H1 (cell line): ENCODE measurements around the gene MORN2. TPM values are rescaled to one million over a fixed set of nuclear protein-coding genes. Genes with fewer than 3 reads are reported as not detected.

Experiments used
- CTCF ChIA-PET: fragments of 300-600 bp; sonication (Branson Sonifier 250); formaldehyde crosslinking; loops from one replicate; lab custom pipeline; 2021; ENCODE audit not compliant: partially characterized antibody; lab: Charles Lee
- POLR2A ChIA-PET: fragments of 300-600 bp; sonication (Branson Sonifier 250); formaldehyde crosslinking; loops from one replicate; lab custom pipeline; 2021; ENCODE audit warnings: inconsistent platforms; ENCODE audit not compliant: partially characterized antibody; lab: Charles Lee
- DNase-seq, 2 experiments: peaks; one replicate each; pipeline versions ENCODE4 v3.0.0 to v3.0.0-alpha.2; 2010 to 2022; ENCODE audit warnings: low spot score in 2 of 2, low read depth in 1 of 2, mixed read lengths in 1 of 2
- FAIRE-seq: peaks from 2 replicates; lab custom pipeline; 2011; peaks lifted over from hg19 to GRCh38; lab: Jason Lieb, UNC
- H2AFZ ChIP-seq: 2 replicates; pipeline ENCODE4 v1.8.1; 2012; ENCODE audit warnings: low read length, inconsistent platforms
- H2AK5ac ChIP-seq: 2 replicates; pipeline ENCODE4 v1.6.1; 2013; ENCODE audit warnings: low read depth, low read length
- H2BK120ac ChIP-seq: replicated peaks from 2 replicates; pipeline ENCODE3; 2013; ENCODE audit warnings: low read depth, low read length, inconsistent platforms
- H2BK12ac ChIP-seq: 2 replicates; pipeline ENCODE4 v1.6.1; 2013; ENCODE audit warnings: low read depth, low read length
- H2BK15ac ChIP-seq: 2 replicates; pipeline ENCODE4 v1.6.1; 2013; ENCODE audit warnings: low read length
- H2BK20ac ChIP-seq: 2 replicates; pipeline ENCODE4 v1.6.1; 2013; ENCODE audit warnings: low read length
- H2BK5ac ChIP-seq: 2 replicates; pipeline ENCODE4 v1.6.1; 2013; ENCODE audit warnings: low read depth, low read length
- H3K14ac ChIP-seq: 2 replicates; pipeline ENCODE4 v1.6.1; 2013; ENCODE audit warnings: inconsistent platforms; ENCODE audit not compliant: insufficient read length
- H3K18ac ChIP-seq: 2 replicates; pipeline ENCODE4 v1.6.1; 2013; ENCODE audit warnings: low read length; ENCODE audit errors: extremely low read depth
- H3K23ac ChIP-seq: 2 replicates; pipeline ENCODE4 v1.6.1; 2013; ENCODE audit warnings: inconsistent platforms; ENCODE audit not compliant: insufficient read length
- H3K23me2 ChIP-seq: 2 replicates; pipeline ENCODE4 v1.6.1; 2013; ENCODE audit warnings: low read depth, low read length
- H3K27ac ChIP-seq: 2 replicates; pipeline ENCODE4 v1.6.1; 2011; ENCODE audit warnings: low read depth, low read length, inconsistent platforms
- H3K27me3 ChIP-seq, 4 experiments: replicated peaks in 1 of 4; 1 replicate in 1 of 4; 2 replicates in 3 of 4; pipeline versions ENCODE4 v1.6.1 to v1.8.1; 2011 to 2013; ENCODE audit warnings: low read length in 3 of 4, mild to moderate bottlenecking in 3 of 4, inconsistent platforms in 2 of 4, mixed read lengths in 2 of 4, moderate library complexity in 1 of 4; ENCODE audit not compliant: control insufficient read depth in 3 of 4, insufficient read depth in 3 of 4; ENCODE audit errors: extremely low read depth in 1 of 4
- H3K36me3 ChIP-seq, 4 experiments: 2 replicates each; pipeline versions ENCODE4 v1.6.1 to v1.8.1; 2011 to 2013; ENCODE audit warnings: mild to moderate bottlenecking in 4 of 4, low read length in 3 of 4, moderate library complexity in 2 of 4, control low read depth in 1 of 4, inconsistent platforms in 1 of 4; ENCODE audit not compliant: insufficient read depth in 4 of 4, control insufficient read depth in 2 of 4
- H3K4ac ChIP-seq: replicated peaks from 2 replicates; pipeline ENCODE3; 2013; ENCODE audit warnings: low read length, low read depth, mixed read lengths, inconsistent platforms; ENCODE audit not compliant: insufficient read length
- H3K4me1 ChIP-seq, 4 experiments: replicated peaks in 1 of 4; 1 replicate in 1 of 4; 2 replicates in 3 of 4; pipeline versions ENCODE4 v1.6.1 to v1.8.1; 2011 to 2013; ENCODE audit warnings: low read length in 3 of 4, inconsistent platforms in 2 of 4, mixed read lengths in 1 of 4; ENCODE audit not compliant: insufficient read depth in 4 of 4, control insufficient read depth in 3 of 4
- H3K4me2 ChIP-seq, 2 experiments: 2 replicates each; pipeline versions ENCODE4 v1.6.1 to v1.8.1; 2011 to 2013; ENCODE audit warnings: low read depth in 2 of 2, low read length in 2 of 2, control low read depth in 1 of 2, inconsistent platforms in 1 of 2, mild to moderate bottlenecking in 1 of 2; ENCODE audit not compliant: insufficient read depth in 1 of 2
- H3K4me3 ChIP-seq, 4 experiments: fragments of 200-600, 300-600 bp in 1 of 4; sonication (generic), shearing (Covaris generic), sonication (Bioruptor Twin) in 1 of 4; 2 replicates each; pipeline versions ENCODE4 v1.5.1 to v1.8.1; 2011 to 2016; ENCODE audit warnings: low read length in 4 of 4, low read depth in 3 of 4, control low read depth in 2 of 4, inconsistent platforms in 2 of 4, mild to moderate bottlenecking in 2 of 4, mixed read lengths in 1 of 4, moderate library complexity in 1 of 4; ENCODE audit not compliant: insufficient read depth in 2 of 4; ENCODE audit errors: extremely low read depth in 1 of 4
- H3K56ac ChIP-seq: replicated peaks from 2 replicates; pipeline ENCODE3; 2013; ENCODE audit warnings: low read depth, mild to moderate bottlenecking, mixed read lengths, low read length, inconsistent platforms; ENCODE audit not compliant: insufficient read length
- H3K79me1 ChIP-seq: 2 replicates; pipeline ENCODE4 v1.6.1; 2013; ENCODE audit warnings: low read depth, low read length, control low read depth
- H3K79me2 ChIP-seq, 2 experiments: 2 replicates each; pipeline versions ENCODE4 v1.6.1 to v1.8.1; 2012 to 2013; ENCODE audit warnings: low read length in 2 of 2, mild to moderate bottlenecking in 2 of 2, inconsistent platforms in 1 of 2; ENCODE audit not compliant: insufficient read depth in 2 of 2, control insufficient read depth in 1 of 2
- H3K9ac ChIP-seq, 4 experiments: replicated peaks in 1 of 4; 1 replicate in 1 of 4; 2 replicates in 3 of 4; pipeline versions ENCODE4 v1.6.1 to v1.8.1; 2011 to 2013; ENCODE audit warnings: low read depth in 3 of 4, low read length in 3 of 4, control low read depth in 2 of 4, mild to moderate bottlenecking in 2 of 4, moderate library complexity in 2 of 4, inconsistent platforms in 1 of 4; ENCODE audit errors: extremely low read depth in 1 of 4
- H3K9me3 ChIP-seq, 2 experiments: 2 replicates each; pipeline versions ENCODE4 v1.6.1 to v1.8.1; 2012 to 2013; ENCODE audit warnings: mild to moderate bottlenecking in 2 of 2, moderate library complexity in 2 of 2, control low read depth in 1 of 2, inconsistent platforms in 1 of 2, low read depth in 1 of 2, low read length in 1 of 2, mixed read lengths in 1 of 2; ENCODE audit not compliant: insufficient read depth in 2 of 2
- H4K20me1 ChIP-seq, 2 experiments: replicated peaks in 1 of 2; 2 replicates each; pipeline versions ENCODE3 to v1.8.1; 2011 to 2013; ENCODE audit warnings: inconsistent platforms in 2 of 2, low read length in 2 of 2, mild to moderate bottlenecking in 1 of 2; ENCODE audit not compliant: insufficient read depth in 2 of 2, control insufficient read depth in 1 of 2
- H4K5ac ChIP-seq: 2 replicates; pipeline ENCODE4 v1.6.1; 2013; ENCODE audit warnings: low read length, low read depth, mixed read lengths, inconsistent platforms; ENCODE audit not compliant: insufficient read length
- H4K8ac ChIP-seq: 2 replicates; pipeline ENCODE4 v1.8.0; 2013; ENCODE audit warnings: mild to moderate bottlenecking, moderate library complexity, low read length, inconsistent platforms; ENCODE audit not compliant: insufficient read depth; ENCODE audit errors: extremely low read depth
- H4K91ac ChIP-seq: replicated peaks from 2 replicates; pipeline ENCODE3; 2013; ENCODE audit warnings: low read length, mixed read lengths, inconsistent platforms; ENCODE audit not compliant: insufficient read length
- BACH1 ChIP-seq: IDR thresholded peaks from 2 replicates; pipeline ENCODE4 v1.6.1; 2012; ENCODE audit warnings: low read length, improper control_type of control experiment
- BRCA1 ChIP-seq: IDR thresholded peaks from 2 replicates; pipeline ENCODE4 v1.6.1; 2012; ENCODE audit warnings: low read depth, low read length, improper control_type of control experiment
- HDAC2 ChIP-seq, 2 experiments: fragments of 300-600 bp in 1 of 2; sonication (generic) in 1 of 2; IDR thresholded peaks; 2 replicates each; pipeline ENCODE4 v1.6.1; 2011 to 2012; ENCODE audit warnings: low read depth in 2 of 2, low read length in 2 of 2, mild to moderate bottlenecking in 2 of 2, moderate library complexity in 2 of 2, borderline replicate concordance in 1 of 2, inconsistent platforms in 1 of 2
- MAX ChIP-seq: IDR thresholded peaks from 2 replicates; pipeline ENCODE4 v1.6.1; 2012; ENCODE audit warnings: inconsistent platforms
- RAD21 ChIP-seq, 2 experiments: IDR thresholded peaks in 1 of 2; conservative IDR thresholded peaks in 1 of 2; 2 replicates each; pipeline ENCODE4 v1.6.1; 2011; ENCODE audit warnings: low read depth in 2 of 2, low read length in 2 of 2, improper control_type of control experiment in 1 of 2, inconsistent platforms in 1 of 2, mild to moderate bottlenecking in 1 of 2, moderate library complexity in 1 of 2
- SRF ChIP-seq: IDR thresholded peaks from 2 replicates; pipeline ENCODE4 v1.6.1; 2011; ENCODE audit warnings: mild to moderate bottlenecking, low read depth, low read length, moderate library complexity
- TAF1 ChIP-seq: IDR thresholded peaks from 2 replicates; pipeline ENCODE4 v1.6.1; 2011; ENCODE audit warnings: mild to moderate bottlenecking, low read depth, low read length
- TCF12 ChIP-seq: IDR thresholded peaks from 2 replicates; pipeline ENCODE4 v1.6.1; 2011; ENCODE audit warnings: low read depth, mild to moderate bottlenecking, low read length
- WGBS, 2 experiments: shearing (Covaris generic) in 1 of 2; methylation state at CpG; one replicate each; pipeline versions ENCODE4 v1.1.6 to v1.1.7; 2013 to 2015; ENCODE audit warnings: low lambda C conversion rate in 2 of 2, mixed read lengths in 2 of 2, inconsistent platforms in 1 of 2, low coverage in 1 of 2, missing lambda C conversion rate in 1 of 2; ENCODE audit not compliant: insufficient replicate concordance in 2 of 2, insufficient coverage in 1 of 2, insufficient read length in 1 of 2; ENCODE audit errors: extremely low coverage in 1 of 2, missing lambda C conversion rate in 1 of 2; 5-methylcytosine and 5-hydroxymethylcytosine counted together
- polyA plus RNA-seq, 7 experiments: library from polyadenylated mRNA; depleted of rRNA in 3 of 7; stranded (reverse) in 5 of 7; unstranded in 2 of 7; fragments of >200 nt in 5 of 7; fragments of 200-250 nt in 2 of 7; gene quantifications; 1 replicate in 5 of 7; 2 replicates in 1 of 7; 4 replicates in 1 of 7; pipeline versions ENCODE4 v1.2.1 to v1.2.3, GENCODE V29; 2011 to 2013; ENCODE audit warnings: missing spikeins in 2 of 7, mixed read lengths in 2 of 7
- total RNA-seq: library from RNA; stranded (reverse); fragmentation: NEBNext Ultra II Directional; extraction: Animal tissue kit (Norgen Biotek cat#: 25700); gene quantifications from 2 replicates; pipeline ENCODE4 v1.2.1, GENCODE V29; 2021

Gene MORN2
- total and polyA plus RNA-seq, 2 of the 8 experiments (the other 6 are each of a cell fraction or from before 2014, with no cell fraction given), result 7.2 to 11.3 TPM

- H2BK20ac ChIP-seq, result no peak overlapping the region
- no peaks in the 10 kb centered on the region for H3K79me1 ChIP-seq
- H3K79me2 ChIP-seq, result peaks cover 0 to 11% of the 10 kb centered on the region in 2 experiments; a peak in 2 of 4 replicates
- H4K8ac ChIP-seq, result no peak overlapping the region
- H3K4me3 ChIP-seq, result no peak overlapping the region
- CTCF ChIA-PET, result no interaction called here
- no peak overlapping the region for H3K4me2 ChIP-seq
- no peaks in the 10 kb centered on the region for H3K27me3 ChIP-seq
- H3K27ac ChIP-seq, result no peak overlapping the region
- H3K23ac ChIP-seq, result no peak overlapping the region
- FAIRE-seq, result no peak
- no peak overlapping the region for H2BK12ac ChIP-seq
- TF ChIP-seq MAX (no peak), SRF (no peak), TAF1 (no peak), BACH1 (no peak), RAD21 (IDR thresholded peaks at IDR 0.05 in 1 of 2, conservative IDR thresholded peaks at IDR 0.05 in 1 of 2; ENCODE audit: low read depth in 2 of 2, low read length in 2 of 2) (no peak), BRCA1 (no peak), TCF12 (no peak), HDAC2 (IDR thresholded peaks at IDR 0.05; ENCODE audit: borderline replicate concordance in 1 of 2, low read depth in 2 of 2, low read length in 2 of 2) (no peak)
- TF ChIP-seq, all 59 proteins: peak for 0
- no peak overlapping the region for H3K4ac ChIP-seq
- no peak overlapping the region for H4K91ac ChIP-seq
- H3K14ac ChIP-seq, result no peak overlapping the region
- peaks cover 0 to 2% of the 10 kb centered on the region in 2 experiments for H4K20me1 ChIP-seq
- no peak for DNase-seq
- no peak overlapping the region for H2AFZ ChIP-seq
- H3K9ac ChIP-seq, result no peak overlapping the region
- no peak overlapping the region for H2BK15ac ChIP-seq
- 93% methylated on average over 3 of the region's 3 CpGs; no CpG with 5 or more reads in 1 of the 2 experiments for WGBS, 2 experiments
- H3K9me3 ChIP-seq, result no peaks in the 10 kb centered on the region
- no peaks in the 10 kb centered on the region for H3K4me1 ChIP-seq
- H2BK5ac ChIP-seq, result no peak overlapping the region
- no peaks in the 10 kb centered on the region; the same call in 1 of the 2 replicates for H3K23me2 ChIP-seq
- H3K18ac ChIP-seq, result no peak overlapping the region
- POLR2A ChIA-PET, result no interaction called here
- no peak overlapping the region for H2BK120ac ChIP-seq
- no peak overlapping the region for H4K5ac ChIP-seq
- peaks cover 0 to 22% (median 8%) of the 10 kb centered on the region in 4 experiments; a peak in 7 of 8 replicates for H3K36me3 ChIP-seq
- H2AK5ac ChIP-seq, result no peak overlapping the region
- no peak overlapping the region for H3K56ac ChIP-seq
These were observed 8.9 kb upstream of the MORN2 start for GRCh38 chr2:38866773-38867443.
